Measurements from ENCODE around the gene SHANK1.

SHANK1 gene

DNA sequence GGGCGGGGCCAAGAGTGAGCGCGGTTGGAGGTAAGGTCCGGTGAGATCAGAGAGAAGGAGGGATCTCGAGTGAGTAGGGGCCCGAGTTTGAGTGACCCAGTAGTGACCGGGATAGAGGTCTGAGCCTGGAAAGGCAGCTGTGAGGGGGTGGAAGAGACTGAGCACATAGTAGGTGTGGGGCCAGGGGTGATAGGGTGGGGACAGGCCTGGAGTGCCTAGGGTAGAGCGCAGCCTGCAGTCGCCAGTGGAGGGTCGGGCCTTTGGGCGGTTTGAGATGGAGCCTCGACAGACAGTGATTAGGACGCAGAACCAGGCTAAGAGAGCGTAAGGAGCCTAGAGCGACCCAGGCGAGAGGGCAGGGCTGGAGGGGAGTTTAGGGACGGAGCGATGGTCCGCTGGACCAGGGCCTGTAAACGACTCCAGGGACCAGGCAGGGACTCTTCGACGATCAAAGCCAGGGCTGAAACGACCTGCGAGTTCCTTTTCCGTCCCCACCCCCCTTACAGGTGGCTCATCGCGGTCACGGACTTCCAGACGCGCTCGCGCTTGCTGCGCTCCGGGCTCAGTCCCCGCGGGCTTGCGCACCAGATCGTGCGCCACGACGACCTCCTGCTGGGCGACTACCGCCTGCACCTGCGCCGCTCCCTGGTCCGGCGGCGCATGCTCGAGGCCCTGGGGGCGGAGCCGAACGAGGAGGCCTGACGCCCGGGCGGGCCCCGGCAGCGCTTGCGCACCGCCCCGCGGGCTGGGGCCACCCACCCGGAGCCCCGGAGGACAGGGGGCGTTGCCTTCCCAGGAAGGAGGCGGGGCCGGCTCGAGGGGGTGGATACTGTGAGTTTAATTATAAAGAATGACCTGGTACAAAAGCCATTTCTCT is 60.9 kb downstream of the SHANK1 start:
- peak; percentile 84 to 95 for DNase-seq

DNA sequence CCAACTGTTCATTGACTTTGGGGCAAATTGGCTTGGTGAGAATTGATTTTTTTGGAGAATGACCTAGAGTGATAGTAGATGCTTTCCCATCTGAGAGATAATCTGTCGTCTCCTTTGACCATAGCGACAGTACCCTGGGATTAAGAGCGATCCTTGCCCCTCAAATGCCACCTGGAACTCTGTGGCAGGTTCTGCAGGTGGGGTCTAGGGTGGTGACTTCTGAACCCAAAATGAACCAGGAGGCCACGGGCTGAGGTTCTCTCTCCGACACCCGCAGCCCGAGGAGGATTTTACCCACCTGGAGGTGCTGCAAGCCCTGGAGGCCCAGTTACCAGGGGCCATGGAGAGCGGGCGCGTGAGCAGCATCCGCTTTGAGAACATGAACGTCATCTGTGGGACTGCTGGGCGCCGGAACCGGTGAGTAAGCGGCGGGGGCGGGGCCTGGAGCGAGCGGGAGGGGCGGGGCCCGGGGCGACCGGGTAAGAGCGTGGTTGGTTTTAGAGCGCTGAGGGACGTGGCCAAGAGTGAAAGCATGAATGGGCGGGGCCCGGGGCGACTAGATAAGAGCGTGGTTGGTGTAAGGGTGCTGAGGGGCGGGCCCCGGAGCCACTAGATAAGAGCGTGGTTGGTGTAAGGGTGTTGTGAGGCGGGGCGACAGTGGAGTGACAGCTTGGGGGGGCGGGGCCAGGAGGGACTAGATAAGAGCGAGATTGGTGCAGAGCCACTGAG is 61.7 kb downstream of the SHANK1 start:
- DNase-seq, result peak; percentile 100

DNA sequence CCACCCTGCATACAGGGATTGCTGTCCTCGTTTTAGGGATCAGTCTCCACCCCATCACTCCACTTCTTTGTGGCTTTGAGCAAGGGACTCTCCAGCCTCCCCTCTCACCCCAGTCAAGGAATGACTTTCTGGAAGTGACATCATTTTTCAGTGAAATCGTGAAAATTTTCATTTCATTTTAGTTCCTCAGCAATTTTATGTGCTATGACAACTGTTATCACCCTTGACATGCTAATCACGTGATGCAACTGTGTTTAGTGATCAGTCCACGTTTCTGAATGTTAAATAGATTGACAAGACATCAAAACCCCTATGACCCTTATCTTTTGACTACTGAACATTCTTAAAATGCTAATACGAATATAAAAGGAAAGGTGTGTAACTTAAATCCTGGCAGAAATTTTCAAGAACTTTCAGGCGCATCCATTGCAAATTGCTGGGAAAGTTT is 62.4 kb downstream of the SHANK1 start:
- no peak for DNase-seq

DNA sequence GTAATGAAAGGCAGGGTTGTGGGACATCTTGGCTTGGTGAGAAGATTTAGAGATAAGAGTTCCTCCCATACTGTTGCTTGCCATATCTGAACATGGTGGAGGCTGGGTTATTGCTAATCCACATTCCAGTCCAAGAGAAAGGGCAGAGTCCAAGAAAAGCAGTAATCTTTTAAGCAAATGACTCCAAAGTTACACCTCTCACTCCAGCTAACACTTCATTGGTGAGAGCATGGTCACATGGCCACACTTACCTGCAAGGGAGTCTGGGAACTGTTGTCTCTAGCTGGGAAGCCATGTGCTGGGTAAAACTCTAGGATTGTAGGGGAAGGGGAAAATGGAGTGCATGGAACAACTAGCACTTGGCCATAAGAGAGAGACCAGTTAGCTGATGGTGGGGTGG is 64.7 kb downstream of the SHANK1 start:
- DNase-seq, result no peak

DNA sequence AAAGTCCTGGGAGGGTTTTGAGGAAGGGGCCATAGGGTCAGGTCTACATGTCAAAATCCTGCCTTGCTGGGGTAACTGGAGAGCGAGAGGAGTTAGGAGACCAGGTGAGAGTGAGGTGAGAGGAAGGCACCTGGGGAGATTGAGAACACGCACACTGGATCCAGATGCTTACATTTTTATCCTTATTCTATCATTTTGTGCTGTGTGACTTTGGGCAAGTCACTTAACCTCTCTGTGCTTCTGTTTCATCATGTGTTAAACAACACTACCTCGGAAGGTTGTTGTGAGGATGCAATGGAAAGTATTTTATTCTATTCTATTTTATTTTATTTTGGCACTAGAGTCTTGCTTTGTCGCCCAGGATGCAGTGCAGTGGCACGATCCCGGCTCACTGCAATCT is 66.9 kb downstream of the SHANK1 start:
- DNase-seq, result no peak

DNA sequence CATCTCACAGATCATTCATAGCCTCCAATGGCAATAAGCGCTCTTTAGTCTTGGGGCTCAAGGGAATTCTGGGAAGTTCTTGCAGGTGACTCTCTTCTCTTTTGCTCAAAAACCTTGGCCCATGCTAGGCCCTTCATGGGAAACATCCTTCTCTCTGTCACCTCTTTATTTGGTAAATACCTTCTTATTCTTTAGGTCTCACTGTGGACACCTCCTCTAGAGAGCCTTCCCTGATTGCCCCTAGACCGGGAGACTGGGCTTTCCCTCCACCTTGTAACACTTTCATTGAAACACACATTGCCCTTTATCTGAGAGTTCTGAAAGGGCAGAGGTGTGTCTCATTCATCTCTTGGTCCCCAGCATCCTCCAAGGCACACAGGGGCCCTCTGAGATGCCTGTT is 68.4 kb downstream of the SHANK1 start:
- DNase-seq, result no peak

DNA sequence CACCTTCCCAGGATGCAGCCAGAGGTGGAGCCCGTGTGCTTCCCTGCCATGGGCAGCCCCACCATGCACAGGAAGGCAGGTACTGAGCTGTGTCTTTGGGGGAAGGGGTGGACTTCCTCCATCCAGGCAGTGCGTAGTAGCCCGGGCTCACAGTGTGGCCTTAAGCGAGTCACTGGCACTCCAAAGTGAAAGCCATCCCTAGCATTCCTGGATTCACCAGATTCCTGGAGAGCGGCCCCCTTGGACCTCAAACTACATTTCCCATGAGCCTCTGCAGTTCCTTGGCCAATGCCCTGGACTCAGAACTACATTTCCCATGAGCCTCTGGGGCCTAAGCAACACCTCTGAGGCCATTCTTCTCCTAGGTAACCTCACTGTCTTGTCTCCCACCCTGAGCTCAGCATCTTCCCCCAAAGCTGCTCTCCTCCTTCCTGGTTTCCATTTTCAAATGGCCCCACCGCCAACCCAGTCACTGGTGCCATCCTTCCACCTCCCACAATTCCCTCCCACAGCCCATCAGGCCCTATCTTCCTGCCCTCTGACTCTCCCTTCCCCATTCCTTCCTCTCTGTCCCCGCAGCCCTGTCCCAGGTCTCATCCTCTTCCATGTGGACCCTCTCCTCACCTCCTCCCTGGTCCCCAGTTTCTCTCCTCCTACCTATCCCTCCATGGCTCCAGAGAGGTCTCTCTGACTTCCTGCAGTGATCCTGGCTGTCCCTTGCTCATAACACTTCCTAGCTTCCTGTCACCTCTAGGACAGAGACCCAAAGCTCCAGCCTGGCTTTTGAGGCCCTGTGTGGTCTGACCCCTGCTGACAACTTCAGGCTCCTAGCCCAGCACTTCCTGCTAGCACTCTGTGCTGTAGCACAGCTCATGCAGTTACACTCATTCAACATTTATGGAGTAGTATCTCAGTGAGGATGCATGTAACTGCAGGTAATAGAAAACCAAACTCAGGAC is 69.9 kb downstream of the SHANK1 start, which contains the start of gene C19orf81:
Gene C19orf81, plus strand, starts transcription at position 13 of the 959 bp plus-strand sequence. Its CDS starts 0 bp downstream, at position 13.
- DNase-seq, result peak; percentile 16 to 54

DNA sequence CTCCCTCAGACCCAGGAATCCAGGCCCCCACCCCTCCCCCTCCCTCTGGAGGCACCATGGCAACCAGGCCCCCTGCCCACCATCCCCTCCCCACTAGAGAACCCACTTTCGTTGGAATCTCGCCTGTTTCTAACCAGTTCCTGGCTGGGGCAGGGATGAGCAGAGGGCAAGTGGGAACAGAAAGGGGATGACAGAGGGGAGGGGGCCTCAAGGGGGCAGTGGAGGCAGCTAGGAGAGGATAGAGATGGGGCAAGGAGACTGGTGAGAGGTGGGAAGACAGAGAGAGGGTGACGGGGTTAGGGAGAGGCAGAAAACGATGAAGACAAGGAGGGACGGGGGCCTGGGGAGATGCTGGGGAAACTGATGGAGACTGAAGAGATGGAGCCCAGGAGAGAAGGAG is 70.9 kb downstream of the SHANK1 start:
- DNase-seq, result no peak

DNA sequence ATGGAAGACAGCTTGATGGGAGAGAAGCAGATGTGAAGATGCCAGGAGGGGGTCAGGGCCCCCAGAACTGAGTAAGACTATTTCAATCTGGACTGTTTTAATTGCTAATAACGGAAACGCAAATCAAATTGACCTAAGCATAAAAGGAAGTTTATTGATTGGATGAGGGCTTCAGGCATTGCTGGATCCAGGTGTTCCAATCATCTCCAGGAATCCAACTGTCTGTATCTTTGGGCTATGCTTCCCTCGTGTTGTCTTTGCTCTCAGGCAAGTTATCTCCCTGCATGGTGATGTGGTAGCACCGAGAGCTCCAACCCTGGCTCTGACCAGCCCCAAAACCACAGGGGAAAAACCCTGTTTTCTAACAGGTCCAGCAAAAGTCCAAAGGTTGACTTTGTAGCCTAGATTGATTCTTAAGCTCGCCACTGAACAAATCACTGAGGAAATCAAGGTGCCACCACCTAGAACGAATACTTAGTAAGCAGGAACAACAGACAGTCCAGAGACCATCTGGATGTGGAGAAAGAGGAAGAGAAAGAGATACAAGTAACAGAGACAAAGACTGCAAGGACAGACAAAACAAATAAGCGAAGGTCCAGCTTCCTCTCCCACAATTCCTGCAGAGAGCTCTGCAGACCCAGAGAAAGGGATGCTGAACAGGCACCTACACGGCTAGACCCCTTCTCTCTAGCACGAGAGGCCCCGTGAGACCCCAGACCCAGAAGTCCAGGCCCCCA is 71.6 kb downstream of the SHANK1 start:
- DNase-seq, result no peak

DNA sequence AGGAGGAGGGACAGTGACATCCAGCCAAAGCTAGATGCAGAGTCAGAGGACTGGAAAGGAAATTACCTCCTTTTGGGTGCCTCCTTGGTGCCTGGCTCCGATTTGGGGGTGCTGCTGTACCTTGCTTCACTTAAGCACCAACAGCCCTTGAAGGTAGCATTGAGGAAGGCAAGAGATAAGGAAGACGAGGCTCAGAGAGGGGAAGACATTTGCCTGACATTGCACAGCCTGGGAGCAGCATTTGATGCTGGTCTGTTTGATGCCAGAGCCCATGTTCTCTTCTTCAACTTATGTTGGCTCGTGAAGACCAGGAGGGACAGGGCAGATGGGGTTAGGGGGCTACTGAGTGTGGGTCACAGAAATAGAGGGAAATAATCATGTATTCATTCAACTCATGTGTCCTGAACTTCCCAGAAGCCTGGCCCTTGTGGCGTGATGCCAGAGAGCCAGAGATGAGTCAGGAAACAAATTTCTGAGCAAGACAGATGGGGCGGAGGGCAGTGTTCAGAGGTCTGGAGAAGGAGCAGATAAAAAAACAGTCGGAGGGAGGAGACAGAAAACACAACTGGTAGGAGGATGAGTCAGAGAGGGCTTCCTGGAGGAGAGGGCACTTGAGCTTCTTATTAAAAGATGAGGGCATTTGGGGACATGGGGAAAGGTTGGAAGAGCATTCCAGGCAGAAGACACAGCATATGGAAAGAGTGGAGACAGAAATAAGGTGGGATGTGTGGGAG is 73.4 kb downstream of the SHANK1 start:
- no peak for DNase-seq

DNA sequence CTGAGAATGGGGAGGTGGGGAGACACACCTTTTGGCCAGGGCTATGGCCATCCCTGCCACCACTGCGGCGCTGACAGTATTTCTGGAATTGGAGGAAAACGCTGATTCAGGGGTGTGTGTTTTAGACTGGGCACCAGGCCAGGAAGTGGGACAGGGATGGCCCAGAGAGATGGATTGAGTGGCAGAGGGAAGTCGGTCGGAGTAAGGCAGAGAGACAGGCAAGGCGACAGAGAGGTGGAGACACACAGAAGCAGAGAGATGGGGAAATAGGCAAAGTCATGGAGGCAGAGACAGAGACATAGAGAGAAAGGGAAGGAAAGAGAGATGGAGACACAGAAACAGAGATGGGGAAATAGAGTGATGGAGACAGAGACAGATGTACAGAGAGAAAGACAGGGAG is 74.5 kb downstream of the SHANK1 start:
- no peak for DNase-seq

DNA sequence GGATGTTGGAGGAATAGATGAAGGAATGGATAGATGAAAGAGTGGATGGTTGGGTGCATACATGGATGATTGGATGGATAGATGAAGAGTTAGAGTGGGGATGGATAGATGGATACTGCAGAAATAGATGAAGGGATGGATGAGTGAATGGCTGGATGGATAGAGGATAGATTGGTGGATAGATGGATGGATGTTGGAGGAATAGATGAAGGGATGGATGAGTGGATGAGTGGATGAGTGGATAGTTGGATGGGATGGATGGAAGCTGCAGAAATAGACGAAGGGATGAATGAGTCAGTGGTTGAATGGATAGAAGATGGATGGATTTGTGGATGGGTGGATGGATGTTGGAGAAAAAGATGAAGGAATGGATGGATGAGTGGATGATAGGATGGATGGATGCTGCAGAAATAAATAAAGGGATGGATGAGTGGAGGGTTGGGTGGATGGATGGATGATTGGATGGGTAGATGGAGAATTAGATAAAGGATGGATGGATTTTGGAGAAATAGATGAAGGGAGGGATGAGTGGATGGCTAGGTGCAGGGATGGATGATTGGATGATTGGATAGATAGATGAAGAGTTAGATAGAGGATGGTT is 75.2 kb downstream of the SHANK1 start:
- DNase-seq, result no peak

DNA sequence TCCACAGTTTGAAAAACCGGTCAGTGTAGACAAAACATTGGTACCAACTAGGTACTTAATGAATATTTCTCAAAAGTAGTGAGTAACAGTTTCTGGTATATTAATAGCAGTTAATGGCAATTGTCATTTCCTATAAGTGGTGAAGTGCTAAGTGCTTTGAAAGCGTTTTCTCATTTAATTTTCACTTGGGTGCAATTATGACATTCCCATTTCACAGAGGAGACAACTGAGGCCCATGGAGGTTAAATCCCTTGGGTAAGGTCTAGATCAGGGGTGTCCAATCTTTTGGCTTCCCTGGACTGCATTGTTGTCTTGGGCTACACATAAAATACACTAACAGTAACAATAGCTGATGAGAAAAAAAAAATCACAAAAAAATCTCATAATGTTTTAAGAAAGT is 79.2 kb downstream of the SHANK1 start:
- DNase-seq, result no peak

DNA sequence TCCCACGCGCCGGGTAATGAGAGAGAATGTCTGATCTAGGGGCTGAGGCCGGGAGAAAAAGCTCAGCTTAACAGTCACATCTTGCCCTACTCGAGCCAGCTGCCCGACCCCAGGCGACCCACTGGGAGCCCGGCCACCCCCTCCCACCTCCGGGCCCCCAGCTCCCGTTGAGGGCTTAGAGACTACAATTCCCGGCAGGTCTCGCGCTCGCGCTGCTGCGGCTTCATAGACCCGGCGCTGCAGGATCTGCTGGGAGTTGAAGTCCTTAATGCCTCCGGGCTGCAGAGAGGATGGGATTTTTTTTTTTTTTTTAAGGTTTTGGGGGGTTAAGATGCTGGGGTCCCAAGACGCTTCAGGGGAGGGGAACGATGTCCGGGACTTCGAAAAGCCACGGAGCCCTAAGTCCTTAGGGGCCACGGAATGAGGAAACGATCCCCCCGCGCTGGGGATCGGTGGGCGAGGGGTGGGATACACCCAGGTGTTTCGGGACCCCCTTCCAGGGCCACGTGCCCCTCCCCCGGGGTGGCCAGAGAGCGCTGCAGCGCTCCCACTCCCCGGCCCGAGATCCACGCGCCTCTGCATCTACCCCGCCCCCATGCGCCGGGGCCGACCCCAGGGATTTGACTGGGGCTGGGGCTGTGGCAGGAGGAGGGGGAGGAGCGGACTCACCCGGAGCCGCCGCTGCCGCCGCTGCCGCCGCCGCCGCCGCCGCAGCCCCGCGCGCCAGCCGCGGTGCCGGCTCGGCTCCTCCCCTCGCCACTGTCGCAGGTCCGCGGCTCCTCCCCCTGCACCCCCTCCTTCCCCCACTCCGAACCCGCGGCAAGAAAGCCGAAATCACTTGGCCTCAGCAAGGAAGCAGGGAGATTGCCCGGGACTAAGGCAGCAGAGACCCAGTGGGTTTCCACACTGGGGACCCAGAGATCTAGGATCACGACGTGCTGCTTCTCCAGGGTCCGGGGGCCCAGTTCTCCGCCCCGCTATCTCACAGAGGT is 80.2 kb downstream of the SHANK1 start, which contains the start of gene SYT3:
Gene SYT3, minus strand, starts transcription at position 761 of the 992 bp plus-strand sequence. CDS start 2,470 bp downstream, outside the sequence.
- DNase-seq, result peak; percentile 55 to 81

DNA sequence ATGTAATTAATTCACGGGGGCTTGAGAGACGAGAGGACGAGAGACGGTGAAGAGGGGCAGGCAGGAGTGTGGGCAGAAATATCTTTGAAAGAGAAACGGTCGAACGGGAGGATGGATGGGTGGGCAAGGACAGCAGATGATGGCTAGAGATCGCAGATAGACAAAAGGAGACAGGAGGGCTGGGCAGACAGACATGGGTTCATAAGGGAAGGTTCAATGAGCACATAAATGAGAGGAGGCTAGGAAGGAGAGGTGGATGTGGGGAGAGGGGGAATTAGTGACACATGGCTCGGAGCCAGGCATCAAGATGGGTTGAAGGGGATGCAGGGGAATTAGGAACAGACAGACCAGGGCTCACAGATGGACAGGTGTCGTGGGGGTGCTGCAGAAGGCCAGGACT is 81.0 kb downstream of the SHANK1 start:
- peak; percentile 23 to 37 for DNase-seq

DNA sequence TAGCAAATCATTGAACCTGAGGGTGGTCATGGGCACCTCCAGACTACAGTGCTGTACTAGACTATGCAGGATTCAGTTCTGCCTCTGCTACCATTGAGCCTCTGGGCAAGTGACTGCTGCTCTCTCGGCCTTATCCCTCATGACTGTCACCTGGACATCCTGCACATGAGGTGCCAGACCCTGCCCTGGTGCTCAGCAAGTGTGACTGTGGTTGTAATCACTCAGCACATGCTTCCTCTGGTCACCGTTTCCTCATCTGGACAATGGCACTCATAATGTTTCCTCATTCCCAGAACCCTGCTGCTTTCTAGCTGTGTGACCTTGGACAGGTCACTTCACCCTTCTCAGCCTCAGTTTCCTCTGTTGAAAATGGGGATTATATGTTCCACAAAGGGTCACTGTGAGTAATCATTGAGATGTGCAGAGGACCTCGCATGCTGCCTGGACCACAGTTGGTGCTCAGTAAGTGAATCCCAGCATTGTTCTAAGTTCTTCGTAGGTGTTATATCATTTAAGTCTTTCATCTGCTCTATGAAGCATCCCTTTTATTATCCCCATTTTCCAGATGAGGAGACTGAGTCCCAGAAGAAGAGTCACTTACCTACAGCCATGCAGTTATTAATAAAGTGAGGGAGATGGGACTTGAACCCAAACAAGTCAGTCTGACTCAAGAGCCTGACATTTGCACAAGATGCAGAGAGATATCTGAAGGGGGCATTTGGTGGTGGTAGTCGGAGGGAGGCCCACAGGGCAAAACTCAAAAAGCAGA is 83.1 kb downstream of the SHANK1 start:
- no peak for DNase-seq

DNA sequence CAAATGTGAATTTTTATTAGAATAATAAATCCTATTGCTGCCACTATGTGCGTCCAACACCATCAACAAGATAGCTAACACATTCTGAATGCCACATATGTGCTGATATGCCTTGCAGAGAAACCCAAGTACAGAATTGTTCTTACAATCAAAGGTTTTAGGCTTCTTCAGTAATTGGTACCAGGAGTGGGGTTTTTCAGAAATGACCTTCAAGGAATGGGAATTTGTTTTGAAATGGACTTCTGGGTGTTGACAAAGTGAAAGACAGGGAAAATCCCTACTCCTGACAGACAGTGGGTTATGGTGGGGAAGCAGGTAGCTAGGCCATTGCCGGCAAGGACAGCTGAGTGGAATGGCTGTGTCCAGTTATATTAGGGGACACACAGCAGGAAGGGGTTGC is 85.6 kb downstream of the SHANK1 start:
- no peak for DNase-seq

DNA sequence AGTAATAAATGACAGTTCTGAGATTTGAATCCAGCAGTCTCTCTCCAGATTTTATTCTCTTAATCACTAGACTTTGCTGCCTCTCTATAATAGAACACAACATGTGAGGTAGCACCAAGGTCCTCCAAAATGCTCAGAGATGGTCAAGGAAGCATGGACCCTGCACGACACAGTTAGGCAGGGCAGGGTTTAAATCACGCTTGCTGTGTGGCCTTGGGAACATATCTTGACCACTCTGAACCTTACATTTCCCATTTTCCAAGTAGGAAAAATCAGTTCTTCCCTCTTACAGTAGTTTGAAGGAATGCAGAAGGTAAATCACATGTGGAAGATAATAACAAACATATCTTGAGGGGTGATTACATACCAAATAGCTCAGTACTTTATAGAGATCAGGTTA is 86.2 kb downstream of the SHANK1 start:
- no peak for DNase-seq

All from NCI-H524 (cell line).